ENCODE results near the gene KDM6A.

- no peak for TF ChIP-seq CTCF (IDR thresholded peaks at IDR 0.05)
- no peak for TF ChIP-seq POLR2A (IDR thresholded peaks at IDR 0.05)
- TF ChIP-seq POLR2AphosphoS5 (IDR thresholded peaks at IDR 0.05): no peak
Observed at GRCh38 chrX:44914532-44915198, 41.7 kb downstream of the KDM6A start.

Data from upper lobe of left lung (tissue), 4 donors.